Stimulated activated CD8-positive, alpha-beta memory T cell treated with anti-CD3 and anti-CD28 coated beads, Interleukin-12 subunit alpha, Interleukin-12 subunit beta, amount 100 ng/mL, for 4 hours (primary cell): ENCODE measurements around the gene TIPARP.

Experiments used
- DNase-seq: peaks from one replicate; pipeline ENCODE4 v3.0.0-alpha.2; 2020; ENCODE audit warnings: low read depth

The TIPARP gene

GRCh38 chr3:156674046-156674910 is at the start of gene TIPARP:
TSS of gene TIPARP (plus strand) at chr3:156674590. CDS start at chr3:156677698, 3,108 bp downstream.
- DNase-seq = peak; percentile 99

GRCh38 chr3:156626104-156626503 is 48.3 kb upstream of the TIPARP start:
- DNase-seq = no peak

- DNase-seq = no peak
Measured at GRCh38 chr3:156627946-156628569, 46.3 kb upstream of the TIPARP start.

- no peak for DNase-seq
Measured at GRCh38 chr3:156628836-156629618, 45.4 kb upstream of the TIPARP start.

- no peak for DNase-seq
Measured at GRCh38 chr3:156630081-156630772, 44.2 kb upstream of the TIPARP start.

- no peak for DNase-seq
Measured at GRCh38 chr3:156630773-156631093, 43.7 kb upstream of the TIPARP start.

GRCh38 chr3:156631323-156631722 is 43.1 kb upstream of the TIPARP start:
- no peak for DNase-seq

GRCh38 chr3:156632601-156633000 is 41.8 kb upstream of the TIPARP start:
- DNase-seq = no peak

GRCh38 chr3:156633335-156633734 is 41.1 kb upstream of the TIPARP start:
- no peak for DNase-seq

GRCh38 chr3:156635034-156635433 is 39.4 kb upstream of the TIPARP start:
- DNase-seq = no peak

GRCh38 chr3:156635973-156636372 is 38.4 kb upstream of the TIPARP start:
- no peak for DNase-seq

- no peak for DNase-seq
Measured at GRCh38 chr3:156637480-156638022, 36.8 kb upstream of the TIPARP start.

GRCh38 chr3:156638271-156638670 is 36.1 kb upstream of the TIPARP start:
- no peak for DNase-seq

GRCh38 chr3:156639414-156640023 is 34.9 kb upstream of the TIPARP start:
- DNase-seq = no peak

GRCh38 chr3:156641618-156641975 is 32.8 kb upstream of the TIPARP start:
- DNase-seq = no peak

- no peak for DNase-seq
Measured at GRCh38 chr3:156642750-156643728, 31.4 kb upstream of the TIPARP start.

GRCh38 chr3:156643729-156644389 is 30.5 kb upstream of the TIPARP start:
- DNase-seq = no peak

GRCh38 chr3:156644958-156645357 is 29.4 kb upstream of the TIPARP start:
- DNase-seq = no peak

GRCh38 chr3:156646958-156647357 is 27.4 kb upstream of the TIPARP start:
- DNase-seq = no peak

- no peak for DNase-seq
Measured at GRCh38 chr3:156648086-156648485, 26.3 kb upstream of the TIPARP start.
